HG03097 (cell line): ENCODE data around the gene PLEKHG5.

Source experiments
- ATAC-seq: cut with Tn5 transposase; IDR thresholded peaks from one replicate; pipeline ENCODE4 v1.9.1; 2021; ENCODE audit not compliant: unreplicated experiment, low FRiP score

The PLEKHG5 gene

DNA sequence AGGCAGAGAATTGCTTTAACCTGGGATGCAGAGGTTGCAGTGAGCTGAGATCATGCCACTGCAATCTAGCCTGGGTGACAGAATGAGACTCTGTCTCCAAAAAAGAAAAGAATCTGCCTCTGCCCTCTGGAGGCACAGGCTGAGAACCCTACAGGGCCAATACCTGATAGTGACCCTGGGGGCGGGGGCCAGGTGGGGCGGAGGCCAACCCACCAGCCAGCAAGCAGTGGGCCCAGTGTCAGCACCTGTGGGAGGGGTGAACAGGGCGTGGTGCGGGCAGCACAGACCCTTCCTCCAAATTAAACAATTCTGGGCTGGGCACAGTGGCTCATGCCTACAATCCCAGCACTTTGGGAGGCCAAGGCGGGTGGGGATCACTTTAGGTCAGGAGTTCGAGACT is 19.0 kb upstream of the PLEKHG5 start:
- ATAC-seq = no peak

DNA sequence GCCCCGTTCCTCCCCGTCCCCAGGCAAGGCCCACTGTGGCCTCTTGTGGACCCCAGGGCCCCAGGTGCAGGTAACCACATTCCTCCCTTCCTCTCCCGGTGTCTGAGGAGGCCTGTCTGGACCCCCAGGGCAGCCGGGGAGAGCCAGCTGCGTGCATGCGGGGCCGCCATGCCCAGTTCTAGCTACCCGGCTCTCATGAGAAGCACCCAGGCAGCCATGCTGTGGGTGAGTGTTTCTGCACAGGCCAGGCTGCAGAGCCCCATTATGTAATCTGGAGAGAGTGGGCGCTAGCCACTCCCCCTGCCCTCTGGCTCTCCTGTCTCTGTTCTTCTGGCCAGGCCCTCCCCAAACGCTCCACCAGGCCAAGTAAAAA is 18.4 kb upstream of the PLEKHG5 start:
- no peak for ATAC-seq

DNA sequence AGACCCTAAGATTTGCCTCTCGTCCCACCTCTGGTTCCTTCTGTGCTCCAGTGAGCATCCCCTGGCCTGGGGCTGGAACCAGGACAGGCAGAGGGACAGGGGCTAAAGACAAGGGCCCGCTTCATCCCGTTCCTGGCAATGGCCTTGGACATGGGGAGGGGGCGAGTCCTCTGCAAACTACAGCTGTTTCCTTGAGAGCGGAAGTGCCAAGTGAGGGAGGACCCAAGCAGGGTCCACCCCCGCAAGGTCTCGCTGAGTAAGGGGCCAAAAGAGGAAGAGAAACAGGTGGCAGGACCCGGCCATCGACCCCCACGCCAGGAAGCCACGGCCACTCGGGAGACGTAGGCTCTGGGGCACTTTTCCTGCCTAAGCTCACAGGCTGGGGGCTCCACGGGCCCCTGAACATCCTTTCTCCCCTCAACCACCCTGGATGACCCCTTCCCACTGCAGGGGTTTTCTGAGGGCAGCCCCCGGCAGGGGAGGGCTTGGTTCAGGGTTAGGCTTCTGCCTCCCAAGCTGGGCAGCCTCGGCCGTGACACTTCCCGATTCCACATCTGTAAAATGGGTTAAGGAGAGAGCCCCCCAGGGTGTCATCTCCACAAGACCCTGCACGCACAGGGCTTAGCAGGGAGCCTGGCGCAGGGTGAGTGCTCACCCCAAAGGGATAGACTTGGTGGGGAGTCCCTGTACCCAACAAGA is 17.9 kb upstream of the PLEKHG5 start:
- ATAC-seq = no peak

DNA sequence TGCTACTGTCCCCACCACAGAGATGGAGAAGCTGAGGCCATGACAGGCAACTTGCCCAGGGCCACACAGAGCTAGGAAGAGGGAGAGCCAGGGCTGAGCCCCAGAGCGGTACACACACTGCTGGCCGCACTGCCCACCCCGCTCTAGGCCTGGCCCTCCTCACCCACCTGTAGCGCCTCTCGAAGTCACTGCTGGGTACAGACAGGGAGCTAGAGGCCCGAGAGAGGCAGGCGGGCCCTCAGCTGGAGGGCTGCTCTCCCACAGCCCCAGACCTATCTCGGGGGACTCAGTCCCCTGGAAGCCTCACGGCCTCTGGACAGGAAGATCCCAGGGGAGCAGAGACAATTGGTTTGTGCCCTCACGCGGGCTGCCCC is 17.3 kb upstream of the PLEKHG5 start:
- ATAC-seq = no peak

DNA sequence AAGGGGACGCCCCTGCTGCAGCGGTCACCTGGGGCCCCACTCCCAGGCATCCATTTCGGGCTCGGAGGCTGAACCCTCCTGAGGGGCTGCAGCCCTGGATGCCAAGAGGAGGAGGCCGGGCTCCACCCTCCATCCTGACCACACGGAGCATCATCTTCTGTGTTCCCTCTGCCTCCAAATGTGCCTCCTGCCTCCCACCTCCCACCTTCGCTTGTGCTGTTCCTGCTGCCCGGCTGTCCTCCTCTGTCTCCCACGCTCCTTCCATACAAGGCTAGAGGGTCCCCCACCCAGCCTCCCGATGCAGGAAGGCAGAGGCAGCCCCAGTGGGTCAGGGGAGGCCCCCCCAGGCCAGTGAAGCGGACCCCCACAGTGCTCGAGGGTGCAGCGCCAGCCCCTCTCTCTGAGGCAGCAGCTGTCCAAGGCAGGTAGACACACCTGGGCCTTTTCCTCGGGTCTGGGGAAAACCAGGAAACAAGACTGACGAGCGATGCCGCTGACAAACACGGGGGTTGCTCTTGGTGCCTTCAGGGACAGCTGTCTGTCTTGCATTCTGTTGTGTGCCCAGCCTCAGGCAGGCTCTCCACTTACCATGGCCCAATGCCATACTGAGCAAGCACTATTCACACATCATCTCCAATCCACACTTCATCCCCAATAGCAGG is 16.8 kb upstream of the PLEKHG5 start:
- ATAC-seq = no peak

DNA sequence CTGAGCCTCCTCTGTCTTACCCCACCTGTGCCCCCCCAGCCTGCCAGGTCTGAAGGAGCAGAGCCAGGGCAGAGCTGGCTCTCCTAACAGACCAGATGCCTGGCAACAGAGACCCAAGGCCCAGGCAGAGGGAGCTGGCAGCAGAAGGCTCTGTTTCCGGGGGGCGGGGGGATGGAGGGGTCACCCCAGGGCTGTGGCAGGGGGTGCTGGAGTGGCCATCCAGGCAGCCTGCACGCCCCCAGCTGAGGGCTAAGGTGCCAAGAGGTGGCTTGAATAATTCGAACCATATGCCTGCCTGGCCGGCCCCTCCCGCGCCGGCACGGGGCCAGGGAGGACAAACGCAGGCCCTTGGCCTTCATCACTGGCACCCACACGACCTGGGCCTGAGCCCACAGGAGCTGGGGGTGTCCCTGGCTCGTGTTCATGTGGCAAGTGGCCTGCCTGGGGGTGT is 16.0 kb upstream of the PLEKHG5 start:
- no peak for ATAC-seq

DNA sequence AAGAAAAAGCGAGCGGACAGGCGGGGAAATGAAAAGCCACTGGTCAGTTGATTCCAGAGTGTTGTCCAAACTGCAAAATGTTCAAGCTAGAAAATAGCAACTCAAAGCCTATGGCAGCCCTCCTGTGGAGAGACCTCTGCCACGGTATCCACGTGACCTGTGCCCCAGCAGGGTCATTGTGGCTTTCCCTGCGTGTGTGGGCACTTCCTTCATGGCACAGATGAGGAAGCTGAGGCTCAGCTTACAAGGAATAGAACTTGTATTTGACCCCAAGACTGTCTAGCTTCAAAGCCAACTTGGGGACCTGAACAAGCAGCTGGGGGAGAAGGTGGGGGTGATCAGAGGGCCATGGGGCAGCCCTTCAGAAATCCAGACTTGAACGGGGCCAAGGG is 15.6 kb upstream of the PLEKHG5 start:
- ATAC-seq = no peak

DNA sequence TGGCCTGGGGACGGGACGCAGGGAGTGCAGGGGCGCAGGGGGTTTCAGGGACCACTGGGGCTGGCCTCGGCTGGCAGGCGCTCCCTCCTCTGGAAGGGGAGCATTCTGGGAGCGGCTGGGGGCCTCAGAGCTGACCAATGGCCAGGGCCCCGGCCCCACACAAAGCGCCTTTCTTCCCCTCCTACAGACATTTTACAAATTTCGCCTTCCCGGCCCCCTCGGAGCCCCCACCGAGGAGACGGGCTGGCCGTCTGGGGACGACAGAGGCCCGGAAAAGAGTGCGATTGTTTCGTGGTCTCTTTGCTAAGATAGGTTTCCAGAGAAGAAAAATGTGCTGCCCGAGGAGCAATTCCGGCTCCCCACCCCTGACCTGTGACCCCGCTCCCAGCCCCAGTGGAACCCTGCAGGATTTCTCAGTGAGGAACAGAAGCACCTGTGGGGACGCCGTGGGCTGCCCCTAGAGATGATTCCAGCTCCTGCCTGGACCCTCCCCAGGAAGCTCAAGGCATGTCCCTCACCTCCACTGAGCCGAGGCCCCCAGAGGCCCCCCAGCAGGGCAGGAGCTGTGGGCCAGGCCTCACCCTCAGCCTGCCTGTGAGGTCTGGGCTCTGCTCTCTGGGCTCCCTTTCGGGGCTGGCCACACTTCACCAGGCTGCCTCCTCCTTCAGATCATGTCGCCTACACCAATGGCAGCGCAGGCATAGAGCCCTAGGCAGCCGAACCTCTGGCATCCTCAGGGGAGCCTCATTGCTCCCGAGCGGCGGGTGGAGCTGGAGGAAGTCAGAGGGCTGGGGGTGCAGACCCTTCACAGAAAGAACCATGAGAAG is 15.0 kb upstream of the PLEKHG5 start:
- no peak for ATAC-seq

DNA sequence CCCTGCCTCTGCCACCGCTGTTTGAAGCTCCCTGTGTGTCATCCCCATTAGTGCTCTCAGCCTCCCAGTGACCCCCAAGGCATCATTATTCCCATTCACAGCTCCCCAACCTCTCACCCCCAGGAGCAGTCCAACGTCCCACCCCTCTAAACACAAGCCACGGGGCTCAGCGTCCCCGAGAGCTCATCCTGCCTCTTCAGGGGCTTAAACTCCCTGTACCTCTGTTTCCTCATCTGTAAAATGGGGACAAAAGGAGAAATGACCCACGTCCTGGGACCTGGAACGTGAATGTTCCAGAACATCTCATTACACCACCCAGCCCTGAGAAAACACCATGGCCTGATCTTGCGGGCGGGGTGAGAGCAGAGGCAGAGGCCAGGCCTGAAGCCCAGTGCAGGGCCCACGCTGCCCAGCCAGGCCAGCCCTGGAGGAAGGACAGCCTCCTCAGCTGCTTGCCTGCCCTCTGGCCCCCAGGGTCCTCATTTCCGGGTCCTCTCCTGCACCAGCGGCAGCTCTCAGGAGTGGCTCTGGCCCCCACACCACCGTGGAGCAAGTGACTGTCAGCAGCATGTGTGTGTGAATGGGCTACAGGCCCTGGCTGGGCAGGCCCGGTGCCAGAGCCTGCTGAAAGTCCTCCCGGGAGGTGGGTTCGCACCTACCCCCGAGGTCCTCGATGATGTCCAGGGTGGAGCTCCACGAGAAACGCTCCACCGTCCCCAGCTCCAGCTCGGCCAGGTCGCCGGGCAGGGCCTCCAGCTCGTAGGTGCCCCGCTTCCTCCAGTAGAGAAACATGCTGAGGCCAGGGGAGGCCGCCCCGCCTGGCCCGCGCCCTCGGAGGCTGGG is 14.1 kb upstream of the PLEKHG5 start:
- ATAC-seq = no peak

DNA sequence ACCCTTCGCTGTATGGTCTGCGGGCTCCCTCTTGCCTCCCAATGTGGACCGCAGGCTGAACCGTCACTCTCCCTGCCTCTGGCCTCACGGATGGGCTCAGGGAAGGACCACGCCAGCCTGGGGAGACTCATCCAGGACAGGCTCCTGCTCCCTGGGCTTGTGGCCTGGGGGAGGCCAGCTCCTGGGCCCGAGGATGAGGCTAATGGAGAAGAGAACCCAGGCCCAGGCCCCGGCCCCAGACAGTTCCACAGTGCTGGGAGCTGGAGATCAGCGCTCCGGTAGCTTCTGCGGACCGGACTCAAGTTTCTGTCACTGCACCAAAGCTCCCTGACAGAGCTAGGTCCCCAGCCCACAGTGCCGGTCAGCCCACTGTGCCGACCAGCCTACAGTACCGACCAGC is 13.4 kb upstream of the PLEKHG5 start:
- ATAC-seq = no peak

DNA sequence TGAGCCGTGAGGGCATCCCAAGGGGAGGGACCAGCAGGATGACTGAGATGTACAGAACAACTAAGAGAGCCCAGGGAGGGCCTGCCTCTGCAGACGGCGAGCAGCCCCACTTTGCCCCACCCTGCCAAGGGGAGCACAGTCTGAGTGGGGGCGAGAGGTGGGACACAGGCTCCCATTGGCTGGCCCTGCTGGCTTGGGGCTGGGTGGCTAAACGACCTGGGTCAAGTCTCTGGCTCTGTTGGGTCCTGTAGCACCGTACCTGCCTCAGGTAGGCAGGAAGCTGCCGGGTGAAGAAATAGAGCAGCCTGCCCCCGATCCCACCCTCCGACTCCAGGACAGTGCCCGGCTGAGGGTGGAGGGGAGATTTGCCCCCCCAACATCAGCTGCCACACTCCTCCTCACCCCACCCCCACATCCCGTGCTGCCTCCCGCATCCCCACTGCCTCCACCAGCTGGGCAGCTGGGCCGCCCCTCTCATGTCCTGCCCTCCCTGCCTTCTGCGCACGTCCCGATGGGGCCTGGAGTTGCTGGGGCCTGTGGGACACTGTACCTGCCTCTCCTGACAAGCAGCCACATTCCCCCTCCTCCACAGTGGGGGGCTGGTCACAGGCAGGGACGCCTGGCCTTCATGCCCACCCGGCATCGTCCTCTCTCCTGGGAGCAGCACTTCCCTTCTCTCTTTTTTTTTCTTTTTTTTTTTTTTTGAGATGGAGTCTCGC is 12.6 kb upstream of the PLEKHG5 start:
- ATAC-seq = no peak

DNA sequence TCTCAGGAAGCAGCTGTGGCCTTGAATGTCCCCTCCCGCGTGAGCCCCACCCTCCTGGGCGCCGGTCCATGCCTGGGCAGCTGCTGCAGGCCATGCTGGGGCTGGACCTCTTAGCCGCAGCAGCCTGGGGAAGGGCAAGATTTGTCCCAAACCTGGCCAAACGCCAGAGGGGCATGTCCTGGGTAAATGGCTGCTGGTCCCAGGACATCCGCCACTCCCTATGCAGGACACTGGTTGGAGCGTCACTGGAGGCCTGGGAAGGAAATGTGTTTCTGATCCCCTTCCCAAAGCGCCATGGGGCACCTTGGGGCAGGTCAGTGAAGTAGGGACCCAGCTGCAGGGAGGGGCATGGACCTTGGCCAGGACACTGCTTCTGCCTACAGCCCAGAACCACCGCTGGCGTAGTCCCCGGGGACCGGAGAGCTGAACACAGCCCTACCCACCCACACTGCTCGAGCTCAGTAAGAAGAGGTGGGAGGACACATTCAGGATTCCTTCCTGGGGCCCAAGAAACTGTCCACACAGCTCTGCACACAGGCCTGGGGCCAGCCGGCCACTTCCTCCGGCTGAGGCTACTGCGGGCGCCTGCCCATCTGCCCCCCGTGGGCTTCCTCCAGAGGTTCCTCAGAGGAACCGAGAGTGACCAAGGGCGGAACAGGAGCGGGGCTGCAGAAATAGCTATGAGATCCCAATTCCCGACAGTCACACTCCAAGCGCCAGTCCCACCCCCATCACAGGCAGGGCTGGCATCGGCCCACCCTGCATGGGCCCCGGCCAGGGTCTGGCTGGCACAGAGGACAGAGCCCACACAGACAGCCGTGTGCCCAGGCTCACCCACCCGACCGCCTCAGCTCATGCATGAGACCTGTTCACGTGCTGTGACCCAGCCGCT is 10.8 kb upstream of the PLEKHG5 start:
- no peak for ATAC-seq

DNA sequence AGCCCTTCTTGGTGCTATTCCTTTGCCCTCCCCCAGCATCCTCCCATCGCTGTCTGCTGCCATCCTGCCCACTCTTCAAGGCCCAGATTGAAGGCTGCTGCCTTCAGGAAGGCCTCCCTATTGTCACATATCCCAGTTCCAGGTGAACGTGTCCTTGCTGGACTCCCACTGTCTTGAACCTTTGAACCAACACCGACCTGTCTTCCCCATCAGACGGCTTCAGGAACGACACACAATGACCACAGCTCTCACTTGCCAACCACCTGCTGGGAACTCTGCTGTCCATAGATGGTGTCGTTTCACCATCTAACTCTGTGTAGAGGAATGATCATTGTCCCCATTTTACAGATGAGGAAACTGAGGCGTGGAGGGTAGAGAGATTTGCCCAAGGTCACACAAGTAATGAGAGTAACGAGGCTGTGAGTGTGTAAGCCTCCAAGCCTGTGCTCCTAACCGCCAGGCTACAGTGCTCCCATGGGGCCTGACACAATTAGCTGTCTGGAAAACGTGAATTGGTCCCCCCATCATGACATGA is 9.9 kb upstream of the PLEKHG5 start:
- no peak for ATAC-seq

DNA sequence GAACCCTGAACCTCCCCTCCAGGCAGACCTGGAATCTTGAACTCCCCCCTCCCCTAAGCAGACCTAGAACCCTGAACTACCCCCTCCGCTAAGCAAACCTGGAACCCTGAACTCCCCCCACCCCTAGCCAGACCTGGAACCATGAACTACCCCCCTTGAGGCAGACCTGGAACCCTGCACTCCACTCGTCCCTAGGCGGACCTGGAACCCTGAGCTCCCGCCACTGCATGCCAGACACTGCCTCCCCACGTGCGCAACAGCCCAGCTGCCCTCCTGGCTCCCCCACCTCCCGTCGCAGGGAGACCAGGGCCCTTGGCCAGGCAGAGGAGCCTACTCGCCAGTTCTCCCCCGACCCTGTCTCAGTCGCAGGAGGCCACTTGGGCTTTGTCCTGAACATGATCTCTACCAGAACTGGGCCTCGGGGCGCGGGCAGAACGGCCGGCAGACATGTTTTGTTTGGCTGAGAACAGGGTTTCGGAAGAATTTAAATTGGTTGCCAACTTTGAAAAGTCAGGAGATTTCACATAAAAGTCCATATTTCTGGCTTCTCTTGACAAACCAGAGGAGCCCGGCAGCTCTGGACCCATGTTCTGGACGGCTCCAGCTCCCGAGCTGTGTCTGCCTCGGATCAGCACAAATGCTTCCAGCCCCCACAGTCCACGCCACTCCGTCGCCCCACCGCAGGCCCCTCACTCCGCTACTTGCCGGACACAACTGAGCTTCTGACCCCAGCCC is 9.2 kb upstream of the PLEKHG5 start:
- no peak for ATAC-seq

DNA sequence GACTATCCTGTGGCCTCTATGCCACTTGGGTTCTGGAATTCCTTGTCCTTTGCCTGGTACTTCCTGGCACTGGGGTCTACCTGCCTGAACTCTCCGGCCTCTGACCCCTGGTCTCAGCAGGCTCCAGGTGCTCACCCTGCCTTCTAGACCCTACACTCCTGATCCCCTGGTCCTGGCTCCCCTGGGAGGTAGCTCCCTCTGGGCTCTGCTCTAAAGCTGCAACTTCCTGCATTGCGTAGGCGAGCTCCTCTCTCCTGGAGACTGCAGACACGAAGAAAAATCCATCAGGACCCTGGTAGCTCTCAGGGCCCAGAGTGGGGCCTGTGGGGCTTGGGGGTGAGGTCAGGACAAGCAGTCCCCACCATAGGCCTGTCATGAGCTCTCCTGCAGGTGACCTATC is 7.8 kb upstream of the PLEKHG5 start:
- ATAC-seq = no peak

DNA sequence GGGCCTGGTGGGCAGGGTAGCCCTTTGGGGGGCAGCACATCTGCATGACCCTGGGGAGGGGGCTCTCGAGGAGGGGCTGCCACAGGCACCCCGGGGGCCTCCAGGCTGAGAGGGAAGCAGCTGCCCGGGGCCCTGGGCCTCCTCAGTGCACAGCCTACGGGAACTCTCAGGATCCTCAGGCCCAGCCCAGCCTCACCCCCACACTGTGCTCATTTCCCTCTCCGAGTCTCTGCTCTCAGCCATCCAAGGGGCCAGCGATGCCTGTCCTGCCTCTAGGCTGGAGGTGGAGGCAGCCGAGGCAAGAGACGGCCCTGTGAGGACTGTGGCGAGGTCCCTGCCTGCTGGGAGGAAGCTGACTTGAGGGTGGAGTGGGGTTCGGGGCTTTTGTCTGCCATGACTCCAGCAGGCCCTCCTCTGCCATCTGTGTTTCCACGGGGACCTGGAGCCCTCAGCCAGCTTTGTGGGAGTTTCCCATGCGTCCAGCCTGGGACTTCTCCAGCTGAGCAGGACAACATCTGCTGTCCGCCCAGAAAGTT is 7.2 kb upstream of the PLEKHG5 start:
- ATAC-seq = no peak

DNA sequence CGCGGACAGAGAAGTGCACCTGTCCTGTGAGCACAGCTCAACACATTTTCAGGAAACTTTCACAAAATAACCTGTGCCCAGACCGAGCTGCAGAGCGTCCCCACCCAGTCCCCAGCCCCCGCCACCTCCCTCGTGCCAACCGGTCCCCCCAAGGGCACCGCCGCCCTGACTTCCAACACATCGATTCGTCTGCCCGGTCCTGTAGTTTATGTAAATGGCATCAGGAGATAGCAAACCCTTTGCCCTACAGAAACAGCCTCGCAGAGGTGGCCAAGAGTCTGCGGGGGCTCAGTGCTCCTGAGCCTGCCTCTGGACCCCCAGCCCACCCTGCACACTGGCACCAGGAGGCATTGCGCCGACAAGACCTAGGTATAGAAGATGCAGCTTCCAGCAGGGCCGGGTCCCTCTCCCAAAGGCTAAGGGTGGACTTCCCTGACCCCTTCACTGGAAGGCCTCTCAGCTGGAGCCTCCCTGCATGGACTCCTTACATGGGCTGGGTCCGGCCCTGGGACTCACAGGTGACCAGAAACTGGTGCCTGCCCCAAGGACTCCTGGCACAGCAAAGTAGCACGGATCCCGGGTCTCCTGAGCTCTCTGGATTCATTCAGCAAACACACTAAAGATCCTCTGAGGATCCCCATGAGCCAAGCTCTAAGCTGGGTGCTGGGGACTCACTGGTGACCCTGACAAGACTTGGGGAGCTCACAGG is 6.6 kb upstream of the PLEKHG5 start:
- no peak for ATAC-seq
